ENCODE measurements around the gene TKFC.

DNA sequence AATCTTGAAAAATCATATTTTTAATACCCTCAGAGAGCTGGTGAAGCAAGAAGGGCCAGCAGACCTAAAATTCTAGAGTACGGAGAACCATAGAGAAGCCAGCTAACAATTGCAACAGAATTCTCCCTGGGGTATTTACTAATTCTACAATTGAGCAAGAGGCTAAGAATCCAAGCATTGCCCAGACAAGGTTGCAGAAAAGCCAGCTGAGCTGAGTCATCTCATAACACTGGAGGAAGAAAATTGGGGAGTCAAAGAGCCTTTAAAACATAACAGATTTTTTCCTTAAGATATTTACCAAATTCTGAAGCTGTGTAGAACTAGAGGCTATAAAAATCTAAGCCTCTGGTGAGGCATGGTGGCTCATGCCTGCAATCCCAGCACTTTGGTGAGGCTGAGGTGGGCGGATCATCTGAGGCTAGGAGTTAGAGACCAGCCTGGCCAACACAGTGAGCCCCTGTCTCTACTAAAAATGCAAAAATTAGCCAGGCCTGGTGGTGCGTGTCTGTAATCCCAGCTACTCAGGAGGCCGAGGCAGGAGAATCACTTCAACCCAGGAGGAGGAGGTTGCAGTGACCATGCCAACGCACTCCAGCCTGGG lies 45.8 kb downstream of the TKFC start:
- TF ChIP-seq CTCF (IDR thresholded peaks at IDR 0.05) (no peak), POLR2A (IDR thresholded peaks at IDR 0.05) (no peak), POLR2AphosphoS5 (IDR thresholded peaks at IDR 0.05) (peak in 1 of 3 donors; percentile 70)
